ENCODE data around the gene KAT6B.

- TF ChIP-seq CTCF (IDR thresholded peaks at IDR 0.05) (no peak), EP300 (IDR thresholded peaks at IDR 0.05) (no peak), POLR2AphosphoS5 (IDR thresholded peaks at IDR 0.05) (peak in 2 of 4 donors; percentile 17 to 24)
Measured at GRCh38 chr10:74910241-74910975, 84.0 kb downstream of the KAT6B start.

Measured in sigmoid colon (tissue), 4 donors.